Adrenal gland (tissue), 5 donors: ENCODE results near the gene TEN1.

Experiments
- CTCF ChIP-seq, 6 experiments: fragments of 450-650 bp in 4 of 6; fragments of 200-600 bp in 2 of 6; sonication (generic) in 1 of 6; IDR thresholded peaks; 1 replicate in 5 of 6; 2 replicates in 1 of 6; pipeline versions ENCODE4 v1.5.1 to v1.8.0; 2016 to 2021; ENCODE audit warnings: antibody characterized with exemption in 6 of 6, mild to moderate bottlenecking in 2 of 6, moderate library complexity in 1 of 6
- POLR2A ChIP-seq, 2 donors: fragments of 450-650 bp; IDR thresholded peaks; one replicate each; pipeline ENCODE4 v1.6.1; 2017; ENCODE audit warnings: antibody characterized with exemption in 2 of 2, mild to moderate bottlenecking in 2 of 2, moderate library complexity in 1 of 2
- donor health status: DM: no; HTN: no; CAD: no.

GRCh38 chr17:75987041-75987440 lies 8.0 kb downstream of the TEN1 start:
- no peak for TF ChIP-seq CTCF (IDR thresholded peaks at IDR 0.05)
- no peak for TF ChIP-seq POLR2A (IDR thresholded peaks at IDR 0.05)
